Fibroblast of lung (primary cell): ENCODE results near the gene TOX2.

ENCODE experiments used
- EZH2 ChIP-seq: IDR thresholded peaks from 2 replicates; pipeline ENCODE4 v1.5.1; 2012; ENCODE audit warnings: low read length, control low read depth, mild to moderate bottlenecking; ENCODE audit errors: missing control alignments
- TF ChIP-seq, protein P1 (sequence below), 2 donors: IDR thresholded peaks in 1 of 2; conservative IDR thresholded peaks in 1 of 2; 1 replicate in 1 of 2; 2 replicates in 1 of 2; pipeline ENCODE4 v1.5.1; 2011 to 2012; ENCODE audit warnings: low read length in 2 of 2, control low read depth in 1 of 2, inconsistent platforms in 1 of 2, low read depth in 1 of 2, mild to moderate bottlenecking in 1 of 2

DNA sequence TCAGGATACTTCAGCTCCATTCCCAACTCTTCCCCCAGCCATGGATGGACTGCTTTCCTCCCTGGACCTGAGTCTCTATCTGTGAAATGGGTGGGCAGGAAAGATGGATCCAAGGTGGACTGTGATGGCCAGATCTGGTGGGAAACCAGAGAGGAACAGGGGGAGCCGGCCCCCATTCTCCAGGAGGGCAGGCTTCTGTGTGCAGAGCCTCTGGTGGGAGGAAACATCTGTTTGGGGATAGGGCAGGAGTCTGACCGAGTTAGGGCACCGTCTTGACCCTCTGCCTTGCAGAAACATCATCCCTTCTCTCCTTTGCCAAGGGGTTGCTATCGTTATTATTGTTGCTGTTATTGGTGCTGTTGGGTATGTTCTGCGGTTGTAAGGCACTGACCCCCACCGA is 91.5 kb downstream of the TOX2 start:
- TF ChIP-seq EZH2 = no peak
- TF ChIP-seq, protein P1, sequence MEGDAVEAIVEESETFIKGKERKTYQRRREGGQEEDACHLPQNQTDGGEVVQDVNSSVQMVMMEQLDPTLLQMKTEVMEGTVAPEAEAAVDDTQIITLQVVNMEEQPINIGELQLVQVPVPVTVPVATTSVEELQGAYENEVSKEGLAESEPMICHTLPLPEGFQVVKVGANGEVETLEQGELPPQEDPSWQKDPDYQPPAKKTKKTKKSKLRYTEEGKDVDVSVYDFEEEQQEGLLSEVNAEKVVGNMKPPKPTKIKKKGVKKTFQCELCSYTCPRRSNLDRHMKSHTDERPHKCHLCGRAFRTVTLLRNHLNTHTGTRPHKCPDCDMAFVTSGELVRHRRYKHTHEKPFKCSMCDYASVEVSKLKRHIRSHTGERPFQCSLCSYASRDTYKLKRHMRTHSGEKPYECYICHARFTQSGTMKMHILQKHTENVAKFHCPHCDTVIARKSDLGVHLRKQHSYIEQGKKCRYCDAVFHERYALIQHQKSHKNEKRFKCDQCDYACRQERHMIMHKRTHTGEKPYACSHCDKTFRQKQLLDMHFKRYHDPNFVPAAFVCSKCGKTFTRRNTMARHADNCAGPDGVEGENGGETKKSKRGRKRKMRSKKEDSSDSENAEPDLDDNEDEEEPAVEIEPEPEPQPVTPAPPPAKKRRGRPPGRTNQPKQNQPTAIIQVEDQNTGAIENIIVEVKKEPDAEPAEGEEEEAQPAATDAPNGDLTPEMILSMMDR (conservative IDR thresholded peaks at IDR 0.05 in 1 of 2, IDR thresholded peaks at IDR 0.05 in 1 of 2; ENCODE audit: low read depth in 1 of 2, low read length in 2 of 2) = no peak
